Fibroblast of the aortic adventitia (primary cell): ENCODE measurements around the gene TMEM33. TPM values are rescaled to one million over a fixed set of nuclear protein-coding genes. Genes with fewer than 3 reads are reported as not detected.

Experiments
- DNase-seq: peaks from one replicate; pipeline ENCODE4 v3.0.0-alpha.2; 2010; ENCODE audit warnings: low read depth
- H3K4me3 ChIP-seq: 2 replicates; pipeline ENCODE4 v1.5.1; 2011; ENCODE audit warnings: low read depth, mild to moderate bottlenecking, control low read depth, low read length, moderate library complexity
- total RNA-seq: library from RNA; depleted of rRNA; stranded (reverse); fragments of >200 nt; gene quantifications from 2 replicates; pipeline ENCODE4 v1.2.3, GENCODE V29; 2012; ENCODE audit warnings: low replicate concordance
- TF ChIP-seq, protein P1 (sequence below): IDR thresholded peaks from 2 replicates; pipeline ENCODE4 v1.5.1; 2011; ENCODE audit warnings: mild to moderate bottlenecking, low read length, control low read depth, inconsistent platforms; ENCODE audit not compliant: insufficient read depth

The TMEM33 gene, protein sequence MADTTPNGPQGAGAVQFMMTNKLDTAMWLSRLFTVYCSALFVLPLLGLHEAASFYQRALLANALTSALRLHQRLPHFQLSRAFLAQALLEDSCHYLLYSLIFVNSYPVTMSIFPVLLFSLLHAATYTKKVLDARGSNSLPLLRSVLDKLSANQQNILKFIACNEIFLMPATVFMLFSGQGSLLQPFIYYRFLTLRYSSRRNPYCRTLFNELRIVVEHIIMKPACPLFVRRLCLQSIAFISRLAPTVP
- total RNA-seq: 64.4 and 164 TPM in 2 replicates

DNA sequence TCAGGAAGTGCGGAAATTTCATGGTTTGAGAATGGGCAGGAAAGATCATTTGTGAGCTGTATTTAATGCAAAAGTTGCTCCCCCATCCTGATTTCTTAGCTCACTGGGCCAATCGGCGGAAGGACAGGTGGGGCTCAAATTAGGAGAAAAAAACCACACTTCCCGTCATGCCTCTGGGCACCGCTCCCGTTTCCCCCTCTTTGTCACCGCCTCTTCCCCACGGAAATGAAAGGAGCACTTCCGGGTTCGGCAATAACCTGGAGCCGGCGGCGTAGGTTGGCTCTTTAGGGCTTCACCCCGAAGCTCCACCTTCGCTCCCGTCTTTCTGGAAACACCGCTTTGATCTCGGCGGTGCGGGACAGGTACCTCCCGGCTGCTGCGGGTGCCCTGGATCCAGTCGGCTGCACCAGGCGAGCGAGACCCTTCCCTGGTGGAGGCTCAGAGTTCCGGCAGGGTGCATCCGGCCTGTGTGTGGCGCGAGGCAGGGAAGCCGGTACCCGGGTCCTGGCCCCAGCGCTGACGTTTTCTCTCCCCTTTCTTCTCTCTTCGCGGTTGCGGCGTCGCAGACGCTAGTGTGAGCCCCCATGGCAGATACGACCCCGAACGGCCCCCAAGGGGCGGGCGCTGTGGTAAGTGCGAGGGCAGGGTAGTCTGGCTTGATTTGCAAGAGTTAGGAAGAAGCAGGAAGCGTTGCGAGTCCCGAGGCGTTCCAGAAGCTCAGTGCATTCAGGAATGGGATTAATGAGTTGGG, at the start of gene TMEM33:
TSS of gene TMEM33 (plus strand) at position 529 of the 751 bp plus-strand sequence. CDS start at position 585, 56 bp downstream.
- DNase-seq: peak; percentile 82
- TF ChIP-seq, protein P1, sequence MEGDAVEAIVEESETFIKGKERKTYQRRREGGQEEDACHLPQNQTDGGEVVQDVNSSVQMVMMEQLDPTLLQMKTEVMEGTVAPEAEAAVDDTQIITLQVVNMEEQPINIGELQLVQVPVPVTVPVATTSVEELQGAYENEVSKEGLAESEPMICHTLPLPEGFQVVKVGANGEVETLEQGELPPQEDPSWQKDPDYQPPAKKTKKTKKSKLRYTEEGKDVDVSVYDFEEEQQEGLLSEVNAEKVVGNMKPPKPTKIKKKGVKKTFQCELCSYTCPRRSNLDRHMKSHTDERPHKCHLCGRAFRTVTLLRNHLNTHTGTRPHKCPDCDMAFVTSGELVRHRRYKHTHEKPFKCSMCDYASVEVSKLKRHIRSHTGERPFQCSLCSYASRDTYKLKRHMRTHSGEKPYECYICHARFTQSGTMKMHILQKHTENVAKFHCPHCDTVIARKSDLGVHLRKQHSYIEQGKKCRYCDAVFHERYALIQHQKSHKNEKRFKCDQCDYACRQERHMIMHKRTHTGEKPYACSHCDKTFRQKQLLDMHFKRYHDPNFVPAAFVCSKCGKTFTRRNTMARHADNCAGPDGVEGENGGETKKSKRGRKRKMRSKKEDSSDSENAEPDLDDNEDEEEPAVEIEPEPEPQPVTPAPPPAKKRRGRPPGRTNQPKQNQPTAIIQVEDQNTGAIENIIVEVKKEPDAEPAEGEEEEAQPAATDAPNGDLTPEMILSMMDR: peak; percentile 31
- peak within 1 kb of the TSS; percentile 94 for H3K4me3 ChIP-seq

DNA sequence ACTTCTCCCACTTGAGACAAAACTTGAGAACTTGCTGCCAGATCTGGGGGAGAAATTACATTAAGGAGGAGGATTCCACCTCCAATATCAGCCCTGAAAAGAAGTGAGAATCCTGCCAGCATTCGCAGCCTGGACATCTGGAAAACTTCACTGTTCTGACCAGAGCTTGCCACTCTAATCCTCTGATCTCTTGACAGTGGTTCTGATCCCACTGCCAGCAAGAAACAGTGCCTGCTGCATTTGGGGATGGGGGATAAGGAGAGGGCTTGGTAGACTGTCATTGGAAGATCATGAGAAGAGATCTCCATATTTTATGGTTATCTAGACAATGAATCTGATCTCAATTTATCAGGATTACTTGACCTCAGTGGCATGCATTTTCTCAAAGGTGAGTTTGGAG, 49.8 kb upstream of the TMEM33 start:
- no peak for DNase-seq
- no peak overlapping the region for H3K4me3 ChIP-seq
- TF ChIP-seq, protein P1: no peak

DNA sequence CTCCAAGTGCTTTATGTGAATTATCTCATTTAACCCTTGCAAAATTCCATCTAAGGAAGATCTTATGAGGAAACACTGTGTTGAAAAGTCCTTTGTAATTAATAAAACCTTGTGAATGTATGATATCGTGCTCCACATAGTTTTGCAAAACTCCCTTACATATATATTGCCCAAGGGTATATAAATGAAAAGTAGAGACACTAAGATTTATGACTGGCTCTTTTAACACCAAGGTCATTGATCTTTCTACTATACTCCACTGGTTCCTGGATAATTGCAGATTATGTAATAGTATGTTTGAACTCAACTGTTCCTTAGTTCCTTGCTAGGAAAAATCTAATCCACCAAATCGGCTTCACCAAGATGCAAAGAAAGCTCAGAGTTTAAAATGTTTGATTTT, 48.0 kb upstream of the TMEM33 start:
- TF ChIP-seq, protein P1: no peak
- H3K4me3 ChIP-seq: no peak overlapping the region
- DNase-seq: no peak

DNA sequence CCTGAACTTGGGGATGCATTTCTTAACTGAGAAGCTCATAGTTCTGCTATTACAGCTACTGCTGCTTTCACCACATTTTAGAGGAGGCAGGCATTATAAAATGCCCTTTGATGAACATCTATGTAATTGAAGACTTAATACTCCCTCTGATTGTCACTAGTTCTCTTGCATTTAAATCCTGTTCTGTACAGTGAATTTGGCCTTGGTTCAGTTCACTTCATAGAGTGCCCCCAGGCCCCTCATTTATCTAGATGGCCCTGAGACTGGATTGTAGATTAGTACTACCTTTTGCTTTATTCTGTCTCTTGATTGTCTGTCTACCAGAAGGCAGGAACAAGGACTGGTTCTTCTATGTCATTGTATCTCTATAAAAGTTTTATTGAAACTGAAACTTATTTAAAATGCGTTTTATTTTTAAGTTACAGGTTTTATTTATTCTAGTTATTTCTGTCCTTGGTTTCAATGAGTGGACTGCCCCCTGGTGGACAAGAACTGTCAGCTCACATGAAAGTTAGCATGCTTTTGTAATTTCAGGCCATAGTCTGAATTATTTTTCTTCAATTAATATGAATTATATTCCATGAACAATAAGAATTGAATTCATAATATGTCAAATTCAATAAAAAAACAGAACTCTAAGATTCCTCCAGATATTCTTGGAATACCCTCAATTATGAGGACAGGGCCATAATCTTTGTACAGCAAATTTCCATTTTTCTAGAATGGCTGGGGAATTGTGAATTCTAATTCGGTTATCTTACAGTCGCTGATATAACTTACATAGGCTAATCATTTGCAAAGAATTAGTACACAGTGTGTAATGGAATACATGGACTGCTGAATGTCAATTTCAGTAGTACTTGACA, 47.2 kb upstream of the TMEM33 start:
- peak; percentile 77 for DNase-seq
- TF ChIP-seq, protein P1: peak; percentile 87
- no peak overlapping the region for H3K4me3 ChIP-seq

DNA sequence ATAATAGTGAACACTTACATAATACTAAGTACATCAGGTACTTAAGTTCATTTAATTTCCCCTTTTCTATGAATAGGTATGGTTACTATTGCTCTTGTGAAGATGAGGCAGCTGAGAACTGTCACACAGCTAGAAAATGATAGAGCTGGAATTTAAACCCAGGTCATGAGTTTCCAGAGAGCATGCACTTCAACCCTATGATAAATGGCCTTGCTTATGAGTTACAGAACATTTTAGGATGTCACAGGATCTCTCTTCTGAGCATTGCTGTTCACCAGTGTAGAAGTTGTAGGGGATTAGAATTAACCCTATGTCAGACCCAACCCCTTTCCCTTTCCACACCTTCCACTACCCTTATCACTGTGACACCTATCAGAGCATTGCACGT, 46.5 kb upstream of the TMEM33 start:
- H3K4me3 ChIP-seq: no peak overlapping the region
- TF ChIP-seq, protein P1: no peak

DNA sequence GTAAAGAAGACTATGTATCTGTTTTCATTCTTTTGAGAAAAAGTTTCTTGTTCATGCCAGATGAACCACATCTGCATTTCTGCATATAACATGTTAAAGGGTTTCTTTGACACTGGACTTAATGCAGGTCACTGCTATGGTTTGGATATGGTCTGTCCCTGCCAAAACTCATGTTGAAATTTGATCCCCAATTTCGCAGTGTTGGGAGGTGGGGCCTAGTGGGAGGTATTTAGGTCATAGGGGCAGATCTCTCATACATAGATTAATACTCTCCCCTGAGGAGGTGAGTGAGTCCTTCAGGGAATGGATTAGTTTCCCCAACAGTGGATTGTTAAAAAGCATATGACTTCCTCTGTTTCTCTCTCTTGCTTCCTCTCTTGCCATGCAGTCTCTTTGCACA, 45.9 kb upstream of the TMEM33 start:
- TF ChIP-seq, protein P1: no peak
- DNase-seq: no peak
- H3K4me3 ChIP-seq: no peak overlapping the region

More for the DNA sequence above, 46.5 kb upstream of the TMEM33 start:
- DNase-seq: no peak
